Epithelial cell of umbilical artery (primary cell): ENCODE measurements around the gene ZNF573. TPM values are rescaled to one million over a fixed set of nuclear protein-coding genes. Genes with fewer than 3 reads are reported as not detected.

ENCODE experiments used
- total RNA-seq: library from RNA; depleted of rRNA; stranded (reverse); fragments of >200 nt; gene quantifications from 2 replicates; pipeline ENCODE4 v1.2.3, GENCODE V29; 2014

Gene ZNF573
- 3.9 and 5.9 TPM in 2 replicates for total RNA-seq

GRCh38 chr19:37779127-37780005 is at the start of gene ZNF573:
TSS of gene ZNF573 (minus strand) at chr19:37779586. CDS start at chr19:37773729, 5,857 bp downstream.

GRCh38 chr19:37719111-37719926 is 60.1 kb downstream of the ZNF573 start, which contains the start of gene ZNF607:
TSS of gene ZNF607 (minus strand) at chr19:37719761. CDS start at chr19:37711618, 8,143 bp downstream.

Other genes starting within 250 kb of the ZNF573 start
- 0.97 and 1.8 TPM in 2 replicates for gene ZNF571, start 184.8 kb downstream of the ZNF573 start, total RNA-seq
- under 0.01 and 0.15 TPM in 2 replicates for gene ZNF540, start 184.7 kb downstream of the ZNF573 start, total RNA-seq
- gene ZFP30, start 124.1 kb downstream of the ZNF573 start, total RNA-seq, result 14.9 and 16.3 TPM in 2 replicates
- 1.9 and 3.8 TPM in 2 replicates for gene ZNF607, start 59.8 kb downstream of the ZNF573 start, total RNA-seq
- not detected in 2 replicates for gene WDR87, start 127.0 kb upstream of the ZNF573 start, total RNA-seq
- gene SIPA1L3, start 127.6 kb upstream of the ZNF573 start, total RNA-seq, result 13.6 and 14.4 TPM in 2 replicates